Esophagus squamous epithelium (tissue), 4 donors: ENCODE results near the gene BTBD10.

Experiments
- POLR2A ChIP-seq, 4 donors: fragments of 450-650 bp; IDR thresholded peaks; one replicate each; pipeline ENCODE4 v1.6.1; 2017; ENCODE audit warnings: antibody characterized with exemption in 4 of 4, mild to moderate bottlenecking in 4 of 4, moderate library complexity in 3 of 4
- TF ChIP-seq, protein P1 (sequence below), 6 experiments: fragments of 450-650 bp in 4 of 6; fragments of 200-600 bp in 2 of 6; sonication (generic) in 2 of 6; IDR thresholded peaks; one replicate each; pipeline ENCODE4 v1.5.1; 2016 to 2019; ENCODE audit warnings: antibody characterized with exemption in 6 of 6, mild to moderate bottlenecking in 4 of 6, moderate library complexity in 4 of 6

DNA sequence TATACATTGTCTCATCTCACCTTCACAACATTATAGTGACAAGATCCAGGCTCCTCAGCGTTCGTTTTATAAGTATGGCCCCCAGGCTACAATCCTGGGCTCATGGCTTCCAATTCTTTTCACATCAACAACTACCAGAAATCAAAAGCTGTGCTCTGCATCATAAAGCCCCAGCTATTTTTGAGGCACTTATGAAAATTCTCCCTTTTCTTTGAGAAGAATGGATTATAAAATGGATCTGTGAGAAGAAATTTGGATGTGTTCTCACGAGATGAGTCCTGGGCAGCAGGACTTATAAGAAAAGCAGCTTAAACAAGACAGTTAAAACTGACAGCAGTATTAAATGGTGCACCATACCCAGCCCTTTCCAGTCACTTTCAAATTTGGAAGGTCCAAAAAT, 80.3 kb downstream of the BTBD10 start:
- TF ChIP-seq, protein P1, sequence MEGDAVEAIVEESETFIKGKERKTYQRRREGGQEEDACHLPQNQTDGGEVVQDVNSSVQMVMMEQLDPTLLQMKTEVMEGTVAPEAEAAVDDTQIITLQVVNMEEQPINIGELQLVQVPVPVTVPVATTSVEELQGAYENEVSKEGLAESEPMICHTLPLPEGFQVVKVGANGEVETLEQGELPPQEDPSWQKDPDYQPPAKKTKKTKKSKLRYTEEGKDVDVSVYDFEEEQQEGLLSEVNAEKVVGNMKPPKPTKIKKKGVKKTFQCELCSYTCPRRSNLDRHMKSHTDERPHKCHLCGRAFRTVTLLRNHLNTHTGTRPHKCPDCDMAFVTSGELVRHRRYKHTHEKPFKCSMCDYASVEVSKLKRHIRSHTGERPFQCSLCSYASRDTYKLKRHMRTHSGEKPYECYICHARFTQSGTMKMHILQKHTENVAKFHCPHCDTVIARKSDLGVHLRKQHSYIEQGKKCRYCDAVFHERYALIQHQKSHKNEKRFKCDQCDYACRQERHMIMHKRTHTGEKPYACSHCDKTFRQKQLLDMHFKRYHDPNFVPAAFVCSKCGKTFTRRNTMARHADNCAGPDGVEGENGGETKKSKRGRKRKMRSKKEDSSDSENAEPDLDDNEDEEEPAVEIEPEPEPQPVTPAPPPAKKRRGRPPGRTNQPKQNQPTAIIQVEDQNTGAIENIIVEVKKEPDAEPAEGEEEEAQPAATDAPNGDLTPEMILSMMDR (IDR thresholded peaks at IDR 0.05): no peak
- TF ChIP-seq POLR2A (IDR thresholded peaks at IDR 0.05): no peak
